Neural cell (in vitro differentiated cells): ENCODE data around the gene EIF4EBP2. TPM values are rescaled to one million over a fixed set of nuclear protein-coding genes. Genes with fewer than 3 reads are reported as not detected.

Experiments used
- H2AFZ ChIP-seq: fragments of 200-600, 300-800 bp; sonication (generic), shearing (Covaris generic); 2 replicates; pipeline ENCODE4 v1.6.0; 2014; ENCODE audit warnings: low read depth, mild to moderate bottlenecking, antibody characterized with exemption, low read length, moderate library complexity
- H3F3A ChIP-seq: fragments of 200-600 bp; shearing (Covaris generic); 2 replicates; pipeline ENCODE4 v1.6.1; 2016; ENCODE audit warnings: mild to moderate bottlenecking, moderate library complexity, mixed read lengths, antibody characterized with exemption, low read length; ENCODE audit not compliant: insufficient read depth, poor library complexity, severe bottlenecking
- H3K27ac ChIP-seq: fragments of 200-600, 300-800 bp; sonication (generic), shearing (Covaris generic); 2 replicates; pipeline ENCODE4 v1.5.1; 2014; ENCODE audit warnings: mild to moderate bottlenecking, low read length, moderate library complexity
- H3K27me3 ChIP-seq: fragments of 300-800, 200-600 bp; sonication (generic), shearing (Covaris generic); 2 replicates; pipeline ENCODE4 v1.6.0; 2014; ENCODE audit warnings: mild to moderate bottlenecking, low read depth, low read length, moderate library complexity; ENCODE audit not compliant: insufficient read depth
- H3K36me3 ChIP-seq: fragments of 300-800, 200-600 bp; sonication (generic), shearing (Covaris generic); 2 replicates; pipeline ENCODE4 v1.5.1; 2014; ENCODE audit warnings: mild to moderate bottlenecking, antibody characterized with exemption, low read length, moderate library complexity; ENCODE audit not compliant: insufficient read depth
- H3K4me2 ChIP-seq: fragments of 300-800, 200-600 bp; sonication (generic), shearing (Covaris generic); 2 replicates; pipeline ENCODE4 v1.6.0; 2014; ENCODE audit warnings: mild to moderate bottlenecking, low read length
- H3K4me3 ChIP-seq: fragments of 300-800, 200-600 bp; sonication (generic), shearing (Covaris generic); 2 replicates; pipeline ENCODE4 v1.5.1; 2014; ENCODE audit warnings: mild to moderate bottlenecking, low read length, moderate library complexity
- H3K79me2 ChIP-seq: fragments of 200-600 bp; shearing (Covaris generic); replicated peaks from 2 replicates; pipeline ENCODE4 v1.6.0; 2014; ENCODE audit warnings: mild to moderate bottlenecking, low read length, moderate library complexity; ENCODE audit not compliant: insufficient read depth
- H3K9ac ChIP-seq: fragments of 300-800, 200-600 bp; sonication (generic), shearing (Covaris generic); 2 replicates; pipeline ENCODE4 v1.6.1; 2016; ENCODE audit warnings: mild to moderate bottlenecking, low read length, mixed read lengths
- H3K9me2 ChIP-seq: fragments of 200-600 bp; shearing (Covaris generic); 2 replicates; pipeline ENCODE4 v1.6.1; 2016; ENCODE audit warnings: mild to moderate bottlenecking, low read length, mixed read lengths; ENCODE audit not compliant: insufficient read depth
- H3K9me3 ChIP-seq: fragments of 200-600, 300-800 bp; sonication (generic), shearing (Covaris generic); 2 replicates; pipeline ENCODE4 v1.6.1; 2016; ENCODE audit warnings: mild to moderate bottlenecking, mixed run types, low read length, moderate library complexity, mixed read lengths
- H4K20me1 ChIP-seq: fragments of 200-600 bp; shearing (Covaris generic); 2 replicates; pipeline ENCODE4 v1.6.1; 2016; ENCODE audit warnings: mild to moderate bottlenecking, mixed run types; ENCODE audit not compliant: insufficient read depth
- EP300 ChIP-seq: fragments of 450-650 bp; conservative IDR thresholded peaks from 2 replicates; pipeline ENCODE4 v1.6.1; 2014; ENCODE audit warnings: antibody characterized with exemption, mild to moderate bottlenecking, moderate library complexity; ENCODE audit not compliant: poor library complexity, severe bottlenecking
- EZH2 ChIP-seq: fragments of 200-600, 300-800 bp; shearing (Covaris generic), sonication (generic); IDR thresholded peaks from 2 replicates; pipeline ENCODE4 v1.6.1; 2014; ENCODE audit warnings: antibody characterized with exemption, low read length, borderline replicate concordance, mild to moderate bottlenecking; ENCODE audit not compliant: insufficient read depth, poor library complexity, severe bottlenecking
- MXI1 ChIP-seq: fragments of 450-650 bp; conservative IDR thresholded peaks from 2 replicates; pipeline ENCODE4 v1.6.1; 2014; ENCODE audit warnings: antibody characterized with exemption, mild to moderate bottlenecking; ENCODE audit not compliant: poor library complexity, severe bottlenecking
- POLR2AphosphoS5 ChIP-seq: IDR thresholded peaks from 2 replicates; pipeline ENCODE4 v1.6.1; 2012
- RAD21 ChIP-seq: fragments of 450-650 bp; conservative IDR thresholded peaks from 2 replicates; pipeline ENCODE4 v1.6.1; 2014; ENCODE audit warnings: antibody characterized with exemption, mild to moderate bottlenecking, moderate library complexity
- REST ChIP-seq: IDR thresholded peaks from 2 replicates; pipeline ENCODE4 v1.6.1; 2012; ENCODE audit warnings: borderline replicate concordance
- SMC3 ChIP-seq: fragments of 450-650 bp; conservative IDR thresholded peaks from 2 replicates; pipeline ENCODE4 v1.6.1; 2014; ENCODE audit warnings: antibody characterized with exemption, mild to moderate bottlenecking, moderate library complexity; ENCODE audit not compliant: poor library complexity
- TAF1 ChIP-seq: IDR thresholded peaks from 2 replicates; pipeline ENCODE4 v1.6.1; 2012; ENCODE audit warnings: low read depth
- polyA plus RNA-seq: library from polyadenylated mRNA; depleted of rRNA; stranded (reverse); fragments of >200 nt; gene quantifications from 2 replicates; pipeline ENCODE4 v1.2.3, GENCODE V29; 2014
- TF ChIP-seq, protein P1 (sequence below): fragments of 450-650 bp; IDR thresholded peaks from 2 replicates; pipeline ENCODE4 v1.5.1; 2014; ENCODE audit warnings: antibody characterized with exemption, mild to moderate bottlenecking, moderate library complexity; ENCODE audit not compliant: poor library complexity, severe bottlenecking

The EIF4EBP2 gene
- polyA plus RNA-seq, 1 donor from 2014 or later: 51.7 TPM

- Histone ChIP-seq H3K9me2 (no peaks in the 10 kb centered on the region), H3F3A (no peaks in the 10 kb centered on the region), H3K9me3 (no peaks in the 10 kb centered on the region), H3K4me2 (no peak overlapping the region), H3K79me2 (no peaks in the 10 kb centered on the region), H3K9ac (no peak overlapping the region), H3K36me3 (no peaks in the 10 kb centered on the region), H2AFZ (no peak overlapping the region), H3K27ac (no peak overlapping the region), H3K27me3 (no peaks in the 10 kb centered on the region), H3K4me3 (no peak overlapping the region), H4K20me1 (no peaks in the 10 kb centered on the region)
- TF ChIP-seq, protein P1, sequence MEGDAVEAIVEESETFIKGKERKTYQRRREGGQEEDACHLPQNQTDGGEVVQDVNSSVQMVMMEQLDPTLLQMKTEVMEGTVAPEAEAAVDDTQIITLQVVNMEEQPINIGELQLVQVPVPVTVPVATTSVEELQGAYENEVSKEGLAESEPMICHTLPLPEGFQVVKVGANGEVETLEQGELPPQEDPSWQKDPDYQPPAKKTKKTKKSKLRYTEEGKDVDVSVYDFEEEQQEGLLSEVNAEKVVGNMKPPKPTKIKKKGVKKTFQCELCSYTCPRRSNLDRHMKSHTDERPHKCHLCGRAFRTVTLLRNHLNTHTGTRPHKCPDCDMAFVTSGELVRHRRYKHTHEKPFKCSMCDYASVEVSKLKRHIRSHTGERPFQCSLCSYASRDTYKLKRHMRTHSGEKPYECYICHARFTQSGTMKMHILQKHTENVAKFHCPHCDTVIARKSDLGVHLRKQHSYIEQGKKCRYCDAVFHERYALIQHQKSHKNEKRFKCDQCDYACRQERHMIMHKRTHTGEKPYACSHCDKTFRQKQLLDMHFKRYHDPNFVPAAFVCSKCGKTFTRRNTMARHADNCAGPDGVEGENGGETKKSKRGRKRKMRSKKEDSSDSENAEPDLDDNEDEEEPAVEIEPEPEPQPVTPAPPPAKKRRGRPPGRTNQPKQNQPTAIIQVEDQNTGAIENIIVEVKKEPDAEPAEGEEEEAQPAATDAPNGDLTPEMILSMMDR: no peak
- TF ChIP-seq REST (no peak), POLR2AphosphoS5 (no peak)
Observed at GRCh38 chr10:70371846-70372245, 32.1 kb upstream of the EIF4EBP2 start.

DNA sequence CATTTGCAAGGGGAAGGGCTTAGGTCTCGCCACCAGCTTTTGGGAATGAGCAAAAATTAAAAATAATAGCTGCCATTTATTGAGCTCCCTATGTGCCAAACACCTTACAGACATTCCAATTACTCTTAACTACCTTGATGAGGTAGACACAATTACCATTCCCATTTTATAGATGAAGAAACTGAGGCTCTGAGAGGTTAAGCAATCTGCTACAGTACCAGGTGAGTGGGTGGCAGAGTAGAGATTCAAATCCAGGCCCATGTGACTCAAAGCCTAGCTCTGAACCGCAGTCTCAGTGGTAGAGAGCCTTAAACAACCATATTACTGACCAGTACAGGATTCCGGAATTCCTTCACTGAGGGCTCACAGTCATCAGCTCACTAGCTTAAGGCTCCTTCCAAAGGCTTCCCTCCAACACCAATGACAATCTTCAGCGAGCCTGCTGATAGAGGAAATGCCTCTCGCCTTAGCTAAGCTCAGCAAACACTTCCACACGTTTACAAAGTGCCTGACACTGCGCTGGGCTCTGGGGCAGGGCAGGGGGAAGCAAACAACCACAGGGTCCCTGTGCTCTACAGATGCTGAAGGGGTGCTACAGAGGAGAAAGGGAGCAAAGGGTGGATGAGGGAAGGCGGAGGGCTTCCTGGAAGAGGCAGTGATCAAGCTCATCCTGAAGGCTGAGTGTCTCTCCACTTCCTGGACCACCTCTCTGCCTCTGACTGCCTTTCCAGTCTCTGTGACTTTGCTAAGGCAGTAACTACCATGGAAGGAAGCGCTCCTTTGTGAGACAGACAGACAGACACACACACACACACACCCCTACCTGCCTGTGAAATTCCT, 28.9 kb upstream of the EIF4EBP2 start:
- TF ChIP-seq MXI1 (no peak), POLR2AphosphoS5 (no peak), REST (no peak), SMC3 (no peak), EP300 (no peak), EZH2 (no peak), RAD21 (no peak), TAF1 (no peak)
- TF ChIP-seq, protein P1: no peak
- H3K9me2 ChIP-seq: no peaks in the 10 kb centered on the region
- H3K9me3 ChIP-seq: peaks cover 2% of the 10 kb centered on the region
- H3K9ac ChIP-seq: no peak overlapping the region
- H3K4me3 ChIP-seq: no peak overlapping the region
- peaks cover 3% of the 10 kb centered on the region for H3K79me2 ChIP-seq
- no peak overlapping the region for H3K4me2 ChIP-seq
- no peaks in the 10 kb centered on the region for H4K20me1 ChIP-seq
- no peaks in the 10 kb centered on the region for H3K27me3 ChIP-seq
- no peak overlapping the region for H3K27ac ChIP-seq
- no peak overlapping the region for H2AFZ ChIP-seq
- H3K36me3 ChIP-seq: no peaks in the 10 kb centered on the region
- H3F3A ChIP-seq: no peaks in the 10 kb centered on the region
